ENCODE results near the gene NUAK1.

The NUAK1 gene

DNA sequence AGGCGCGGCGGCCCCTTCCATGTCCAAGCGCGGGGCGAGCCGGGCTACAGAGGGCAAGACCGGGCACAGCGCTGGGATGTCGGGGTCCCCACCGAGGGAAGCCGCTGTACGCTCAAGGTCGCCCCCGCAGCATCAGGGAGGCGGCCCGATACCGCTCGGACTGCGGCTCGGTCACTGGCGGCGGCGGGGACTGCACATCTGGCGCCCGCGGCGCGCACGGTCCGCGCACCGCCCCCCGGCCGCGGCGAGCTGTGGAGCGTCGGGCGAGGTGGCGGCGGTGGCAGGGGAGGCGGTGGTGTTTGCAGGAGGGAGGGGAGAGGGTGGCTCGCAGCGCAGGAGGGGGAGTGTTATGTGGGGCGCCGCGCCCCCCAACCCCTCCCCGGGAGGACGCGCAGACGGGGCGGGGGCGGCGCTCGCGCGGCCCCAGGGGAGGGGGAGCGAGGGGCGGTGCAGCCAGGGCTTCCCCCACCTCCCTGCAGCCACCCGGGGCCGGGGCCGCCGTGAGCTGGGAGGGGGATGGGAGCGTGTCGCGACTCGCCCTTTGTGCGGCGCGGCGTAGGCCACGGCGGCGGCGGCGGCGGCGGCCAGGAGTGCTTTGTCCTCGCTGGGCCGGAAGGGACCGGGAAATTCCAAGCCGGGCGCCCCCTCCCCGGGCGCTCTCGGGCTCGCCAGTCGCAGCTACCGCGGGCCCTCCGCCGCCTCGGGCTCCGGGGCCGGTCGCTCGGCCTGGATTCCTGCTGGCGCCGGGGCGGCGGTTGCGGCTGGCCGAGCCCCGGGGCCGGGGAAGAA, at the start of gene NUAK1:
Gene NUAK1 (minus strand): TSS at position 322 of the 789 bp plus-strand sequence. CDS start 301 bp downstream, at position 21.
- DNase-seq, result peak; percentile 64

- DNase-seq, result no peak
Observed at GRCh38 chr12:106188256-106188655, 49.5 kb upstream of the NUAK1 start.

- no peak for DNase-seq
Observed at GRCh38 chr12:106187842-106188241, 49.1 kb upstream of the NUAK1 start.

GRCh38 chr12:106187155-106187789, 48.5 kb upstream of the NUAK1 start:
- DNase-seq, result no peak

DNA sequence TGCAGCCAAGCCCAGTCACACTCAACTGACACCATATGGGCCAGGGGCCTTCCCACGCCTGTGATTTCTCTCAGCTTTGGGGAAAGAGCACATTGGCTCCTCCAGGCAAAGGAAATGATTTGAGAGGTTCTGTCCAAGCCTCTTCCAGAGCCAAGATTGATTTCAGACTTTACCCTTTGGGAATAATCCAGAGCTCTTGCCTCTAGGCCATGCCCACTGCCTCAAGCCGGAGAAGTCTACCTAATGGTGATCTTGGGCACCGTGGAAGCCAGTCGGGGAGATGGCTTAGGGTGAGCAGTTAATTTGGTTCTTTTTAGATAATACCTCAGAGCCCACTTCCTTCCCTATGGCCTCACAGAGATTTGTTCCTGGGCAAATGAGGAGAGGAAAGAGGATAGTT, 45.0 kb upstream of the NUAK1 start:
- DNase-seq, result no peak

DNA sequence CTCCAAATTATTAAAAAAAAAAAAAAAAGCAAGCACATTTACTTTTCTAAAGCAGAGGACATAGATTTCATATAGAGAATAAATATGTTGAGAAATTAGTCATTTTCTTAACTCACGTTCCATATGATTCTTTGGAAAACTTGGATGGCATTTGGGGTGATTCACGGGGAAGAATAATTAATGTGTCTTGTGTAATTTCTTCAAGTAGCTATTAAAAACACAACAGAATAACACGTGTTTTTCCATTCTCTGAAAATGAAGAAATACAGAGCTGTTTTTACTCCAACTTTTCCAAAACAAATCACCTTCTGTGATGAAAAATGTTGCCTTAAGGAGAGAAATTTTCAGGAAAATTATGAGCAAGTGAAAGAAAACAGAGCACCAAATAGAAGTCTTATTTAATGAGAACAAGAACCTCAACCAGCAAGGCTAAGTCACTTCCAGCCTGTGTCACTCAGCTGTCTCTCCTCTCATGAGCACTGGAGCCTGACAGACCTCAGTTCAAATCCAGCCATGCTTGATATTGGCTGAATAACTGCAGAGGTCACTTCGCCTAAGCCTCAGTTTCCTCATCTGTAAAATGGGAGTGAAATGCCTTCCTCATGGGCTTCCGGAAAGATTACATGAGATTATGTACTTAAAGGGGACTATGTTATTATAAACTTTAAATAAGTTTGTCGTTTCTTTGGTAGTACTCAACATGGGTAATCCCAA, 42.8 kb upstream of the NUAK1 start:
- no peak for DNase-seq

GRCh38 chr12:106179086-106179485, 40.3 kb upstream of the NUAK1 start:
- DNase-seq, result no peak

- no peak for DNase-seq
Observed at GRCh38 chr12:106178562-106178961, 39.8 kb upstream of the NUAK1 start.

DNA sequence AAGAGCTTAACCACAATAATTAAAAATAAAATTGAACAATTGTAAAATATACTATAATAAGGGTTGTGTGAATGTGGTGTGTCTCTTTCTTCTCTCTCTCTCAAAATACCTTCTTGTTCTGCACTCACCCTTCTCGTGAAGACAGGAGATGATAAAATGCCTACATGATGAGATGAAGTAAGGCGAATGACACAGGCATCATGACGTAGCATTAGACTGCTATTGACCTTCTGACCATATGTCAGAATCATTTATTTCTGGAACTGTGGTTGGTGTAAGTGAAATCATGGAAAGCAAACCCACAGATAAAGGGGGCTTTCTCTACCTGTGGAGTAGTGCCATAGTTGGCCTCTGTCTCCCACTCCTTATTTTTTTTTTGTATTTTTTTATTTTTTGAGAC, 37.8 kb upstream of the NUAK1 start:
- DNase-seq, result no peak

GRCh38 chr12:106174876-106175275, 36.1 kb upstream of the NUAK1 start:
- DNase-seq, result no peak

DNA sequence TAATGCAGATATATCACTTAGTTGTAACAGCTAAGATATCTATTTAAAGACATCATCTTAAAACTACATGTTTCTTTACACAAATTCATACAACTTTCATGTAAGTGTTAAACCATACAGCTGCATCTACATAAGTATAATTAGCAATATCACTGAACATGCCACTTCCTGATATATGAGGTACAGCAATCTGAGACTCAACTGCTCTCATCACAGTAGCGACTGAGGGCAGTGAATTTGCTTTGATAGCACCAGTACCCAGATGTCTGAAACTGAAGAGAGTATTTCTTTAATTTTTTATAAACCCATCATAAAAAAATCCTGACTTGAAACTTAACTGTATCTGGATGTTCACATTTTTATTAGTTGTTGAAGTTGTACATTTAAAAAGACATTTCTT, 34.7 kb upstream of the NUAK1 start:
- DNase-seq, result no peak

GRCh38 chr12:106171117-106171750, 32.5 kb upstream of the NUAK1 start:
- DNase-seq, result no peak

DNA sequence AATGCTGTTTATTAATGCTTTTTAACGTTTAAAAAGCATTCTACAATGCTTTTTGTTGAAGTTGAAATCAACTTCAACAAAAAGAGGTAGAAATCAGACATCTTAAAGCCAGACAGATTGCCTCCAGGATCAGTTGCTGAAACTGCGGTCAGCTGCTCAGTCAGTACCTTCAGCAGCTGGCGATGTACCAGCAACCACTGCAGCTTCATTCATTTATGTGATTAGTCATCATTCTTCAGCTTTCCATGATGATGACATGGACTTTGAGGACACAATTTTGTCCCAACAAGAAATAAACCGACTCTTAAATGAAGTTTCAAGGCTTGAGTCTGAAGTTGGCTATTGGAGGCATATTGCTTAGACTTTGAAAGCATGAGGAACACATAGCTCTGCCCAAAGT, 31.5 kb upstream of the NUAK1 start:
- peak; percentile 59 for DNase-seq

DNA sequence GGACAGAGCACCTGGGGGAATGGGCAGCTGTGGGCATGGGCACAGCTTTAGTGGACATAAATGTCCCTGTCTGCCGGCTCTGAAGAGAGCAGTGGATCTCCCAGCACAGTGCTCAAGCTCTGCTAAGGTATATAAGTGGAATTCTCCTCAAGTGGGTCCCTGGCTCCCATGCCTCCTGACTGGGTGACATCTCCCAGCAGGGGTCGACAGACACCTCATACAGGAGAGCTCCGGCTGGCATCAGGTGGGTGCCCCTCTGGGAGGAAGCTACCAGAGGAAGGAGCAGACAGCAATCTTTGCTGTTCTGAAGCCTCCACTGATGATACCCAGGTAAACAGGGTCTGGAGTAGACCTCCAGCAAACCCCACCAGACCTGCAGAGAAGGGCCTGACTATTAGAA, 25.0 kb upstream of the NUAK1 start:
- DNase-seq, result no peak

DNA sequence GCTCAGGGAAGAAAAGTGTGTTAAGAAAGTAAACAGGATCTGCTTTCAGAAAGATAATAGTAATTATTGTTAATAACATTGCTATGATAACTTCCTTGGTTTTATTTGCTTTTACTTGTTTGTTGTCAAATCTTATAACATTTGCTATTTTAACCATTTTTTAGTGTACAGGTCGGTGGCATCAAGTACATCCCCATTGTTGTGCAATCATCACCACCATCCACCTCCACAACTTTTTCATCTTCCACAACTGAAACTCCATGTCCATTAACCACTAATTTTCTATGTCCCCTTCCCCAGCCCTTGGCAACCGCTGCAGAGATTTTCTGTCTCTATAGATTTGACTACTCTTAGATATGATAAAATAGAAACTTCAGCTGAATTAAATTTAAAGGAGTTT, 22.7 kb upstream of the NUAK1 start:
- DNase-seq, result no peak

DNA sequence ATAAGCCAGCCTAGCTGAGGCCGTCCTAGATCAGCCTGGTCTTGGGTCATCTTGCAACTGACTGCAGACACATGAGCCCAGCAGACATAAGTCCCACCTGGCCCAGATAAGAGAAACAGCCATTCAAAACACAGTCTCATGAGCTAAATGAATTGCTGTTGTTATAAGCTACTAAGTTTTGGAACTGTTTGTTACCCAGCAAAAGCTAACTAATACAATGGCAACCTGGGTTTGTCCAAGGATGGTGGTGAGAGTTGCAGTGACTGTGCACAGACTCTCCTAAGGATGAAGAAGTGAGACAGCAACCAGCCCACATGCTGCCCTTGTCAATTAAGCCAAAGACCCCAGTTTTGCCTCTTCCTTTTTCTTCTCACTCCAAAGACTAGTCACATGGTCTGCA, 22.2 kb upstream of the NUAK1 start:
- DNase-seq, result no peak

DNA sequence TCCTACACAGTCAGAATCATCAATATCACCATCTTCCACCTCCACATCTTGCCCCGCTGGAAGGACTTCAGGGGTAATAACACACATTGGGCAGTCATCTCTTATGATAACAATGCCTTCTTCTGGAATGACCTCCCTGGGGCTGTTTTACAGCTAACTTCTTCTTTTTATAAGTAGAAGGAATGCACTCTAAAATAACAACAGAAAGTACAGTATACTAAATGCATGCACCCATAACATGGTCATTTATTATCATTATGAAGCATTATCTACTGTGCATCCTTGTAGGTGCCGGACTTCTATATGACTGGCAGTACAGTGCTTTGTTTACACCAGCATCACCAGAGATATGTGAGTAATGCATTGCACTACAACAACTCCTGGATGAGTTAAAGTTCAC, 19.0 kb upstream of the NUAK1 start:
- DNase-seq, result peak; percentile 61

DNA sequence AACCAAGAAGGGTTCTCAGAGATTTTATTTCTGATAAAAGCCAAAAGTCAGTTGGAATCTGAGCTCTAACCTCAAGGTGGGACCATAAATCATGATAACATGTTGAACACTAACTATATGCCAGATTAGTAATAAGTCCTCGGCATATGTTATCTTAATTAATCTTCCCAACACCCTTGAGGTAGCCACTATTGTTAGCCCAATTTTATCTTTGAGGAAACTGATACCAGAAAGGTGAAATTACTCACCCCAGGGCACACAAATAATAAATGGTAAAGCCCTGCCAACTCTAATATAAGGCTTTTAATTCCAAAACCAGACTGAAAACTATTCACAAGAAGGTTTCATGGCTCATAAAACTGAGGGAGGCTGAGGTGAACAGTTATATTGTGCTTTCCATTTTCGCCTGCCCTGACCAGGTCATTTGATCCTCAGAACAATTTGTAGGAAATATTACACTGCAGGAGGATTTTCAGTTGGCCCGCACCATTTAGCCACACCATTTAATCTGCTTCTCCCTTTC, 16.1 kb upstream of the NUAK1 start:
- DNase-seq, result no peak

DNA sequence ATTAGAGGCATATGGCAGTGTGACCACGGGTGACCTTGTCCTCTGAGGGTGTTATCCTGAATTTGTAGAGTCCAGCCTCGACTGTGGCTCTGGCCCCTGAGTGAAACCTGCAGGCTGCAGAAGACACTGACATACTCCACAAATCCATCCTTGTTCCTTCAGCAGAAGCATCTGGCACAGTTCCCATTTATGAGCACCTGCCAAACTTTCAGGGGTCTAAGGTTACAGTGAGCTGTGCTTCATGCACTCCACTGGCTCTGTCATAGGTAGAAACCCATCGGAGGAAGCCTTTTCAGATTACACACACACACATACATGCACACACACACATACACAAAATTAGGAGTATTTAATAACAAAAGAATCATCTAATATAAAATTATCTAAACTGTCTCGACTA, 13.6 kb upstream of the NUAK1 start:
- no peak for DNase-seq

DNA sequence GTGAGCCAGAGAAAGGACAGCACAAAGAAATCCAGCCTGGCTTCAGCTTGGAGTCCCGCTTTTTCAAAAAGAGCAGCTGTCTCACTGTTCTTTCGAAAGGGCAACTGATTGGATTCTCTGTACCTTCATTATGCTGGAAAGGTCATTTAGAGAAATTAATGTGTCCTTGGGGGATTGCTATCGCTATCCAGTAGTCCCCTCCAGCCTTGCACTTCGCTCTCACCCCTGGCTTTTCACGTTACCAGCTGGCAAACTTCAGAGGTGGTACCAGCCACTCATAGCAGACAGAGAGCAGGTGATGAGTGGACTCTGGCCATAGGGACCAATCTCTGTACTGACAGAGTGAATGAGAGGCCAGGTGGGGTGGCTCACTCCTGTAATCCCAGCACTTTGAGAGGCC, 11.8 kb upstream of the NUAK1 start:
- DNase-seq, result no peak

GRCh38 chr12:106149096-106149784, 10.5 kb upstream of the NUAK1 start:
- DNase-seq, result peak; percentile 18

- no peak for DNase-seq
Observed at GRCh38 chr12:106147956-106148355, 9.2 kb upstream of the NUAK1 start.

GRCh38 chr12:106146987-106147386, 8.2 kb upstream of the NUAK1 start:
- no peak for DNase-seq
